ENCODE measurements around the gene MAEA. TPM values are rescaled to one million over a fixed set of nuclear protein-coding genes. Genes with fewer than 3 reads are reported as not detected.
"Not testable (repeated sequence)": the region's sequence is repeated elsewhere in the genome, so short reads cannot be mapped to it uniquely, and the experiment has no call there.

The MAEA gene
- total RNA-seq, 1 donor from 2014 or later, result 56.3 TPM

DNA sequence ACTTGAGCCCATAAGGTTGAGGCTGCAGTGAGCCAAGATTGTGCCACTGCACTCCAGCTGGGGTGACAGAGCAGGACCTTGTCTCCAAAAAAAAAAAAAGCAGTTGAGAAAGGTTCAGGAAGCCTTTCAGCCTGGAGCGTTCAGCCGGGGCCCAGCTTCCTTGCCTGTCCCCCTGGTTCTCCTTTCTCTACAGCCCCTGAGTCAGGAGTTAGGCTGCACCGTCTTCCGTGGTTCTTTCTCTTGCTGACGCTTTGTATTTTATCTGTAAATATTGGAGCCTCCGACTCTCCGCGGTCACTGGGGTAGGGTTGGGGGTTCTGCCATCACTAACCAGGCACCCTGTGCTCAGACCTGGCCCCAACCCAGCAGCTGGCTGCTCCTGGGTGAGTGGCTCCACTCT, 43.6 kb downstream of the MAEA start:
- H3K4me3 Mint-ChIP-seq (ENCODE audit: unreplicated experiment), result no peak overlapping the region
- TF ChIP-seq, protein P1, sequence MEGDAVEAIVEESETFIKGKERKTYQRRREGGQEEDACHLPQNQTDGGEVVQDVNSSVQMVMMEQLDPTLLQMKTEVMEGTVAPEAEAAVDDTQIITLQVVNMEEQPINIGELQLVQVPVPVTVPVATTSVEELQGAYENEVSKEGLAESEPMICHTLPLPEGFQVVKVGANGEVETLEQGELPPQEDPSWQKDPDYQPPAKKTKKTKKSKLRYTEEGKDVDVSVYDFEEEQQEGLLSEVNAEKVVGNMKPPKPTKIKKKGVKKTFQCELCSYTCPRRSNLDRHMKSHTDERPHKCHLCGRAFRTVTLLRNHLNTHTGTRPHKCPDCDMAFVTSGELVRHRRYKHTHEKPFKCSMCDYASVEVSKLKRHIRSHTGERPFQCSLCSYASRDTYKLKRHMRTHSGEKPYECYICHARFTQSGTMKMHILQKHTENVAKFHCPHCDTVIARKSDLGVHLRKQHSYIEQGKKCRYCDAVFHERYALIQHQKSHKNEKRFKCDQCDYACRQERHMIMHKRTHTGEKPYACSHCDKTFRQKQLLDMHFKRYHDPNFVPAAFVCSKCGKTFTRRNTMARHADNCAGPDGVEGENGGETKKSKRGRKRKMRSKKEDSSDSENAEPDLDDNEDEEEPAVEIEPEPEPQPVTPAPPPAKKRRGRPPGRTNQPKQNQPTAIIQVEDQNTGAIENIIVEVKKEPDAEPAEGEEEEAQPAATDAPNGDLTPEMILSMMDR (IDR thresholded peaks at IDR 0.05), result no peak
- H3K4me1 Mint-ChIP-seq (ENCODE audit: low read depth), result no peaks in the 10 kb centered on the region
- no peaks in the 10 kb centered on the region for H3K9me3 Mint-ChIP-seq (ENCODE audit: low read depth)
- H3K27me3 Mint-ChIP-seq (ENCODE audit: low read depth), result no peaks in the 10 kb centered on the region
- DNase-seq (ENCODE audit: low spot score), result peak; percentile 39
- no peak overlapping the region for H3K27ac Mint-ChIP-seq (ENCODE audit: unreplicated experiment)
- peaks cover 28% of the 10 kb centered on the region for H3K36me3 Mint-ChIP-seq (ENCODE audit: low read depth)

DNA sequence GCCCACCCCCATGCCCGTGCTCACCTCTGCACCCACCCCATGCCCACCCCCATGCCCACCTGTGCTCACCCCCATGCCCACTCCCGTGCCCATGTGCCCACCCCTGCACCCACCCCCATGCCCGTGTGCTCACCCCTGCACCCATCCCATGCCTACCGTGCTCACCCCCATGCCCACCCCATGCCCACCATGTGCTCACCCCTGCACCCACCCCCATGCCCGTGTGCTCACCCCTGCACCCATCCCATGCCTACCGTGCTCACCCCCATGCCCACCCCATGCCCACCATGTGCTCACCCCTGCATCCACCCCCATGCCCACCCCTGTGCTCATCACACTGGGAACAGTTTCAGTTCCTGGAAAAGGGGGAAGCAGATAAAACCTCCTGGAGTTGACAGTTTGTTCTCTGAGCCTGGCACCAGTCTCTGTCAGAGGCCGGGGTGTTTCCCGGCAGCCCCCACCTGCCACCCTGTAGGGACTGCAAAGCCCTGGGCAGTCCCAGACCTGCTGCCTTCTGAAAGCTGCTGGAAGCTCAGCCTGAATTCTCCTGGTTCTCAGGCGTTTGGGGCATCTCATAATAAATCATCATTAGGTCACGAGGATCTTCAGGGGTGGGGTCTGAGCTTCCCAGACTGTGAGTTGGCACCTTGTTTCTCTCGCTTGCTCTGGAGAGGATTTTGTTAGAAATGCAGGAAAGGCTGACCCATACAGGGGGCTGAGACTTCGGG, 44.3 kb downstream of the MAEA start:
- not testable (repeated sequence) for H3K27ac Mint-ChIP-seq (ENCODE audit: unreplicated experiment); H3K4me1 Mint-ChIP-seq (ENCODE audit: low read depth); H3K9me3 Mint-ChIP-seq (ENCODE audit: low read depth); H3K4me3 Mint-ChIP-seq (ENCODE audit: unreplicated experiment); DNase-seq (ENCODE audit: low spot score); H3K27me3 Mint-ChIP-seq (ENCODE audit: low read depth)
- peaks cover 30% of the 10 kb centered on the region for H3K36me3 Mint-ChIP-seq (ENCODE audit: low read depth)

DNA sequence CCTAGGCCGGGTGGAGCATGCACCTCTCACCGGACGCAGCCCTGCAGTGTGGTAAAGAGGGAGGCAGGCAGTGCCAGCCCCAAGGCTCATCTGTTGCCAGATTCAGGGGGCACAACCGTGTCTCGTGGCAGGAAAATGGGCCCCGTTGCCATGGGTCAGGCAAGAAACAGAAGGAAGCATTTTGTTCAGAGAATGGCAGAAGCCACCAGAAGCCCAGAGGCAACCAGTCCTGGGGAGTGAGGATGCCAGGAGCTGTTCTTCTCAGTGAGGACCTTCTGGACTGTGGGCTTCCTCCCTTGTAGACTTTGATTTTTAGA, 44.8 kb downstream of the MAEA start:
- no peaks in the 10 kb centered on the region for H3K27me3 Mint-ChIP-seq (ENCODE audit: low read depth)
- DNase-seq (ENCODE audit: low spot score), result no peak

DNA sequence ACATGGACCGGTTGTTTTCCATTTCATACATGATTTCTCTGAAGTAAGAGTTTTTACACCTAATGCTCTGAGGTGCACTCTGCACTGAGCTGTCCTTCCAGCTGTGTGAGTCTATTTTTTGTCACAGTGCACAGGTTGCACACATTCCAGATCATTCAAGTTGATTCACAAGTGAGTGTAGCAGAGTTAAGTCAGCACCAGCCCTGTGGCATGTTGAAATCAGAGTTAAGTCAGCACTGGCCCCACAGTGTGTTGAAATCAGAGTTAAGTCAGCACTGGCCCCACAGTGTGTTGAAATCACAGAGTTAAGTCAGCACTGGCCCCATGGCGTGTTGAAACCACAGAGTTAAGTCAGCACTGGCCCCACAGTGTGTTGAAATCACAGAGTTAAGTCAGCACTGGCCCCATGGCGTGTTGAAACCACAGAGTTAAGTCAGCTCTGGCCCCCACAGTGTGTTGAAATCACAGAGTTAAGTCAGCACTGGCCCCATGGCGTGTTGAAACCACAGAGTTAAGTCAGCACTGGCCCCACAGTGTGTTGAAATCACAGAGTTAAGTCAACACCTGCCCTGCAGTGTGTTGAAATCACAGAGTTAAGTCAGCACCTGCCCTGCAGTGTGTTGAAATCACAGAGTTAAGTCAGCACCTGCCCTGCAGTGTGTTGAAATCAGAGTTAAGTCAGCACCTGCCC, 45.6 kb downstream of the MAEA start:
- not testable (repeated sequence) for H3K4me3 Mint-ChIP-seq (ENCODE audit: unreplicated experiment); H3K27me3 Mint-ChIP-seq (ENCODE audit: low read depth); DNase-seq (ENCODE audit: low spot score); H3K27ac Mint-ChIP-seq (ENCODE audit: unreplicated experiment); H3K9me3 Mint-ChIP-seq (ENCODE audit: low read depth); H3K4me1 Mint-ChIP-seq (ENCODE audit: low read depth)
- H3K36me3 Mint-ChIP-seq (ENCODE audit: low read depth), result peaks cover 36% of the 10 kb centered on the region

More for the DNA sequence above, 44.8 kb downstream of the MAEA start:
- Mint-ChIP-seq H3K4me1 (ENCODE audit: low read depth) (no peaks in the 10 kb centered on the region), H3K27ac (ENCODE audit: unreplicated experiment) (no peak overlapping the region), H3K4me3 (ENCODE audit: unreplicated experiment) (no peak overlapping the region), H3K9me3 (ENCODE audit: low read depth) (no peaks in the 10 kb centered on the region), H3K36me3 (ENCODE audit: low read depth) (peaks cover 35% of the 10 kb centered on the region)
- TF ChIP-seq, protein P1 (IDR thresholded peaks at IDR 0.05), result no peak

DNA sequence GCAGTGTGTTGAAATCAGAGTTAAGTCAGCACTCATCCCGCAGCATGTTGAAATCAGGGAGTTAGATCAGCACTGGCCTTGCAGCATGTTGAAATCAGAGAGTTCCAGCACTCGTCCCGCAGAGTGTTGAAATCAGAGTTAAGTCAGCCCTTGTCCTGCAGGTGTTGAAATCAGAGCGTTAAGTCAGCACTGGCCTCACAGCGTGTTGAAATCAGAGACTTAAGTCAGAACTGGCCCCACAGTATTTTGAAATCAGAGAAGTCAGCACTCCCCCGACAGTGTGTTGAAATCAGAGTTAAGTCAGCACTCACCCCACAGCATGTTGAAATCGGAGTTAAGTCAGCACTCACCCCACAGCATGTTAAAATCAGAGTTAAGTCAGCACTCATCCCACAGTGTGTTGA, 46.4 kb downstream of the MAEA start:
- Mint-ChIP-seq H3K9me3 (ENCODE audit: low read depth) (no peaks in the 10 kb centered on the region), H3K27me3 (ENCODE audit: low read depth) (no peaks in the 10 kb centered on the region), H3K4me3 (ENCODE audit: unreplicated experiment) (no peak overlapping the region), H3K36me3 (ENCODE audit: low read depth) (peaks cover 39% of the 10 kb centered on the region), H3K27ac (ENCODE audit: unreplicated experiment) (peak overlapping the region; percentile 47), H3K4me1 (ENCODE audit: low read depth) (no peaks in the 10 kb centered on the region)
- DNase-seq (ENCODE audit: low spot score), result no peak
- TF ChIP-seq, protein P1 (IDR thresholded peaks at IDR 0.05), result no peak

DNA sequence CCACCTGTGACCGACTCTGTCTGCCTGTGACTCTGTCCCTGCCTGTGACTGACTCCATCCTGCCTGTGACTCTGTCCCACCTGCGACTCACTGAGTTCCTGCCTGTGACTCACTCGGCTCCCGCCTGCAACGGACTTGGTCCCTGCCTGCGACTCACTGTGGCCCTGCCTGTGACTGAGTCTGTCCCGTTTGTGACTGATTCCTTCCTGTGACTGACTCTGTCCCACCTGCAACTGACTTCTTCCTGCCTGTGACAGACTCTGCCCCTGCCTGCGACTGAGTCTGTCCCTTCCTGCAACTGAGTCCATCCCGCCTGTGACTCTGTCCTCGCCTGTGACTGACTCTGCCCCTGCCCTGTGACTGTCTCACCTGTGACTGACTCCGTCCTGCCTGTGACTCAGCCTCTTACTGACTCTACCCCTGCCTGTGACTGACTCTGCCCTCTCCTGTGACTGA, 47.7 kb downstream of the MAEA start:
- TF ChIP-seq, protein P1 (IDR thresholded peaks at IDR 0.05), result no peak
- Mint-ChIP-seq H3K9me3 (ENCODE audit: low read depth) (no peaks in the 10 kb centered on the region), H3K4me3 (ENCODE audit: unreplicated experiment) (no peak overlapping the region), H3K27me3 (ENCODE audit: low read depth) (no peaks in the 10 kb centered on the region), H3K36me3 (ENCODE audit: low read depth) (peaks cover 44% of the 10 kb centered on the region), H3K4me1 (ENCODE audit: low read depth) (peaks cover 13% of the 10 kb centered on the region), H3K27ac (ENCODE audit: unreplicated experiment) (peak overlapping the region; percentile 62)
- DNase-seq (ENCODE audit: low spot score), result peak; percentile 75

Measured in chondrocyte (in vitro differentiated cells).